Measurements from ENCODE around the gene UTP14A.

- TF ChIP-seq CTCF (IDR thresholded peaks at IDR 0.05) = no peak
- no peak for TF ChIP-seq EZH2 (IDR thresholded peaks at IDR 0.05; ENCODE audit: borderline replicate concordance, insufficient read depth, low read depth, low read length, poor library complexity, severe bottlenecking)
Observed at GRCh38 chrX:129876771-129877305, 29.1 kb upstream of the UTP14A start.

Measured in B cell (primary cell).